GOT3 (cell line): ENCODE data around the gene FNDC5.

ENCODE experiments used
- DNase-seq: peaks from one replicate; lab custom pipeline; 2025; ENCODE audit warnings: mixed read lengths; lab: John Stamatoyannopoulos, UW

Gene FNDC5

GRCh38 chr1:32884032-32884372 is 13.3 kb upstream of the FNDC5 start:
- DNase-seq, result no peak

- DNase-seq, result no peak
Measured at GRCh38 chr1:32883338-32884031, 12.8 kb upstream of the FNDC5 start.

GRCh38 chr1:32881871-32882850 is 11.4 kb upstream of the FNDC5 start:
- no peak for DNase-seq

- no peak for DNase-seq
Measured at GRCh38 chr1:32881291-32881690, 10.6 kb upstream of the FNDC5 start.

GRCh38 chr1:32878637-32879041 is 7.9 kb upstream of the FNDC5 start:
- DNase-seq, result no peak

GRCh38 chr1:32878183-32878582 is 7.5 kb upstream of the FNDC5 start:
- DNase-seq, result no peak

- no peak for DNase-seq
Measured at GRCh38 chr1:32877211-32878110, 6.7 kb upstream of the FNDC5 start.

GRCh38 chr1:32876341-32877210 is 5.9 kb upstream of the FNDC5 start:
- DNase-seq, result no peak

GRCh38 chr1:32874860-32875752 is 4.4 kb upstream of the FNDC5 start:
- no peak for DNase-seq

GRCh38 chr1:32873484-32873883 is 2.8 kb upstream of the FNDC5 start:
- no peak for DNase-seq

GRCh38 chr1:32872192-32872460 is 1.4 kb upstream of the FNDC5 start:
- no peak for DNase-seq

GRCh38 chr1:32871364-32872191 is 866 bp upstream of the FNDC5 start:
- DNase-seq, result no peak

GRCh38 chr1:32869923-32870614 is 643 bp downstream of the FNDC5 start:
- no peak for DNase-seq

GRCh38 chr1:32868806-32869455 is 1.8 kb downstream of the FNDC5 start:
- DNase-seq, result no peak

- no peak for DNase-seq
Measured at GRCh38 chr1:32868085-32868484, 2.6 kb downstream of the FNDC5 start.

GRCh38 chr1:32867671-32868070 is 3.0 kb downstream of the FNDC5 start:
- no peak for DNase-seq

GRCh38 chr1:32867151-32867550 is 3.6 kb downstream of the FNDC5 start:
- no peak for DNase-seq

GRCh38 chr1:32865639-32866405 is 4.9 kb downstream of the FNDC5 start:
- no peak for DNase-seq
